AG04449 (cell line): ENCODE measurements around the gene CCDC66.

ENCODE experiments used
- CTCF ChIA-PET: fragments of 350-600 bp; formaldehyde crosslinking; extraction: SDS; loops from one replicate; lab custom pipeline; 2021; ENCODE audit warnings: antibody characterized with exemption; lab: Yijun Ruan, JAX
- POLR2A ChIA-PET: fragments of 400-600, 350-600 bp; formaldehyde crosslinking; extraction: SDS; loops from one replicate; lab custom pipeline; 2020; ENCODE audit warnings: antibody characterized with exemption, inconsistent platforms; lab: Yijun Ruan, JAX
- DNase-seq: peaks from one replicate; pipeline ENCODE4 v3.0.0-alpha.2; 2010; ENCODE audit warnings: low read depth, low spot score
- H3K4me3 ChIP-seq: 2 replicates; pipeline ENCODE4 v1.5.1; 2011; ENCODE audit warnings: low read depth, mild to moderate bottlenecking, control low read depth, low read length
- CTCF ChIP-seq: IDR thresholded peaks from one replicate; pipeline ENCODE4 v1.5.1; 2011; ENCODE audit warnings: mild to moderate bottlenecking, moderate library complexity, low read length, control low read depth, inconsistent platforms; ENCODE audit not compliant: insufficient read depth; ENCODE audit errors: missing control alignments

Gene CCDC66

GRCh38 chr3:56556908-56557830 is at the start of gene CCDC66:
CCDC66 (plus strand) TSS chr3:56557175; CDS start chr3:56557243, 68 bp downstream.
- ChIA-PET POLR2A (interaction anchor here (0.5 to 0.6 kb wide), 2 partner anchors 10 to 216 kb away, joined by 3 to 4 read pairs; no protein-coding TSS in a partner anchor), CTCF (interaction anchor here (0.8 to 1.0 kb wide), 3 partner anchors 10 to 12 kb away, joined by 3 to 5 read pairs (median 3); no protein-coding TSS in a partner anchor)
- H3K4me3 ChIP-seq, result peak within 1 kb of the TSS; percentile 98
- peak; percentile 55 for TF ChIP-seq CTCF
- DNase-seq, result peak; percentile 65

- CTCF ChIA-PET, result no interaction called here
- POLR2A ChIA-PET, result no interaction called here
- H3K4me3 ChIP-seq, result no peak overlapping the region
- no peak for DNase-seq
- no peak for TF ChIP-seq CTCF
These were observed 37.3 kb upstream of the CCDC66 start for GRCh38 chr3:56519641-56520040.

GRCh38 chr3:56522374-56522773 is 34.6 kb upstream of the CCDC66 start:
- no peak for DNase-seq
- POLR2A ChIA-PET, result no interaction called here
- CTCF ChIA-PET, result no interaction called here
- TF ChIP-seq CTCF, result no peak
- H3K4me3 ChIP-seq, result no peak overlapping the region

GRCh38 chr3:56525291-56525690 is 31.7 kb upstream of the CCDC66 start:
- POLR2A ChIA-PET, result no interaction called here

GRCh38 chr3:56536735-56537134 is 20.2 kb upstream of the CCDC66 start:
- POLR2A ChIA-PET, result no interaction called here
- H3K4me3 ChIP-seq, result no peak overlapping the region
- no peak for TF ChIP-seq CTCF
- CTCF ChIA-PET, result no interaction called here
- DNase-seq, result no peak

More at GRCh38 chr3:56525291-56525690, 31.7 kb upstream of the CCDC66 start:
- no peak overlapping the region for H3K4me3 ChIP-seq
- no peak for DNase-seq
- CTCF ChIA-PET, result no interaction called here
- TF ChIP-seq CTCF, result no peak

- H3K4me3 ChIP-seq, result no peak overlapping the region
- no peak for TF ChIP-seq CTCF
- ChIA-PET POLR2A (no interaction called here), CTCF (no interaction called here)
- no peak for DNase-seq
These were observed 9.5 kb upstream of the CCDC66 start for GRCh38 chr3:56547486-56547885.
